Measurements from ENCODE around the gene GCSAML.
"Not testable (repeated sequence)": the region's sequence is repeated elsewhere in the genome, so short reads cannot be mapped to it uniquely, and the experiment has no call there.

Gene GCSAML

DNA sequence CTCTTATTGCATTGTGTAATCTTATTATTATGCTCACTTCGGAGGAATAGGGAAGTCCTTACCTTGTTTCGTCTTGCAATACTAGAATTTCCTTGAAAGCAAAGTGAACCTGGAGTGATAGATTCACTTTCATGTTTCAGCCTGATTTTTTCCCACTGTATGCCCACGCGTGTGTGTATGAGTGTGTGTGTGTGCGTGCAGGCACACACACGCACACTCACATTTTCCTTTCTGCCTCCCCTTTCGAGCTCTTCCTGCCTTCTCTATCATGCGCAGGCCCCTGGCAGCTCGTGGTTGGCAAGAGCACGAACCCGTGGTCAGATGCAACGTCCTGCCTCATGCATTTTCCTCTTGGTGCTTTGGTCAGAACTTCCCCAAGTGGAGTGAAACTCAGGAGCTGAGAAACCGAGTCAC lies at the start of gene GCSAML:
Gene GCSAML, plus strand, starts transcription at position 366 of the 414 bp plus-strand sequence. CDS start 58 bp downstream, outside the sequence.
- no peak for DNase-seq (ENCODE audit: low spot score)

DNA sequence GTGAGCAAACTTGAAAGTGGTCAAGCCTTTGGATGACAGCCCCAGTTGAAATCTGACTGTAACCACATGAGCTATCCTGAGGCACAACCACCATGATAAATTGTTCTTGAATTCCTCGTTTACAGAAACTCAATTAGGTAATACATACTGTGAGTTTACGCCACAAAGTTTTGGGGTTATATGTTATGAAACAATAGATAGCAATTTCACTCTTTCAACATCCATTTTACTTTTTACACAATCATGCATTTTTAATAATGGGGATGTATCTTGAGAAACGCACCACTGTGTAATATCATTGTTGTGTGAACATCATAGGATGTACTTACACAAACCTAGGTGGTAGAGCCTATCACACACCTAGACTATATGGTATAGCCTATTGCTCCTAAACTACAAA lies 48.1 kb upstream of the GCSAML start:
- no peak for DNase-seq (ENCODE audit: low spot score)

DNA sequence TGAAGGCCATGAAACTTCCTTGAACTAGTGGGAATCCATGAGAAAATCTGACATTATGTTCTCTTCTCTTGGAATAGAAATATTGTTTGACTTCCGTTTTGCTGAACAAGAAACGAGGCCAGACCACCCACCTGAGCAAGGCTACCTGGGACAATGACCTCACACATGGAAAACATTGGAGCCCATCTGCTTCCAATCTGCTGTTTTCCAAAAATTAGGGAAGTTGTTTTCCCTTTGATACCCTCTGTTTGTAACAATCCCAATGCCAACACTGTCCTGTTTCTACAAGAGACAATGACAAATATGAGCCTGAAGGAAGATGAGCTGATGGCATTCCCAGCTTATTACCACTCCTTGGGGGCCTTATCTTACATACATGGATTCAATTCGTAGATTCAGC lies 42.1 kb upstream of the GCSAML start:
- no peak for DNase-seq (ENCODE audit: low spot score)

DNA sequence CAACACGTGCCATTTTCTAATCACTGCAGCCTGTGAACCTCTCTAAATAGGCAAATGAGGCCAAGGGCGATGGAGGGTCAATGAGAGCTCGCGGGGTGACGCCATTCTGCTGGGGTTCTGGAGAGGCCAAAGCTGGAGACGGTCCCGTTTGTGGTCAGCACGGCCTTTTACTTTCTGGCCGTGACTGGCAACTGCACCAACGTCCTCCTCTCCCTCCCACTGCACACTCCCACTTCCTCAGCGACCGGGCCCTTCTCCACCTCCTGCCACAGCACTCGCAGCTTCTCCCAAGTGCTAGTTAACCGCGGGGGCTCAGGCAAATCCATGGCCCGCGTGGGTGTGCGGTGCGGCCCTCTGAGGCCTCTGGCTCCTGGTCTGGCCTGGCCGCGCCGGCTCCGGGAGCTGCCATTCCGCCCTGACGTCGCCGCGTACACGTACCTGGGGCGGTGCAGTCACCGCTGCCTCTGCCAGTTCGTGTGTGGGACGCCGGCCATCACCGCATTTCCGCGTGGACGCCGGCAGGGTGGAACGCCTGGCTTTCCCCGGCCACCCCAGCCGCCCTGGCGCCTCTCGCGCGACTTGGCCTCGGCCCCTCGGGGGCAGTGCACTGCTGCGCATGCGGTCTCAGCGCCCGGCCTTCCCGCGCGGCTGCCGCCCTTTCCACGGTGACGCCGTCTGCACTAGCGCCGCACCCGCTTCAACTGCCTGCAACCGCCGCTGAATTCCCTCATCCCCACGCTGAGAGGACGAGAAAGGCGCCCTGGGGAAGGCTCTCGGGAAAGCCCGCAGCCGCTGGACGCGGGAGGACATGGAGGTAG lies 30.9 kb upstream of the GCSAML start:
- DNase-seq (ENCODE audit: low spot score) = no peak

DNA sequence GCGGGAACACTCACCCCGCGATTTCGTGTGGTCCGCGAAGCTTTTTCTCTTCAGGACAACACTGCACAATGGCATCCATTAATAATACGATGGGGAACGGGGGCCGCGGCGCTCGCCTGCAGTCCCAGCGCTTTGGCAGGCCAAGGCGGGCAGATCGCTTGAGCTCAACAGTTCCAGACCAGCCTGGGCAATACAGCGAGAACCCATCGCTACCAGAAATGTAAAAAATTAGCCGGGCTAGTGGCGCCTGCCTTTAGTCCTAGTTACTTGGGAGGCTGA lies 30.4 kb upstream of the GCSAML start:
- no peak for DNase-seq (ENCODE audit: low spot score)

DNA sequence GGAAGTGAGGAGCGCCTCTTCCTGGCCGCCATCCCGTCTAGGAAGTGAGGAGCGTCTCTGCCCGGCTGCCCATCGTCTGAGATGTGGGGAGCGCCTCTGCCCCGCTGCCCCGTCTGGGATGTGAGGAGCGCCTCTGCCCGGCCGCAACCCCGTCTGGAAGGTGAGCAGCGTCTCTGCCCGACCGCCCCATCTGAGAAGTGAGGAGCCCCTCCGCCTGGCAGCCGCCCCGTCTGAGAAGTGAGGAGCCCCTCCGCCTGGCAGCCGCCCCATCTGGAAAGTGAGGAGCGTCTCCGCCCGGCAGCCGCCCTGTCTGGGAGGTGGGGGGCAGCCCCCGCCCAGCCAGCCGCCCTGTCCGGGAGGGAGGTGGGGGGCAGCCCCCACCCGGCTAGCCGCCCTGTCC lies 27.0 kb upstream of the GCSAML start:
- DNase-seq (ENCODE audit: low spot score) = not testable (repeated sequence)

DNA sequence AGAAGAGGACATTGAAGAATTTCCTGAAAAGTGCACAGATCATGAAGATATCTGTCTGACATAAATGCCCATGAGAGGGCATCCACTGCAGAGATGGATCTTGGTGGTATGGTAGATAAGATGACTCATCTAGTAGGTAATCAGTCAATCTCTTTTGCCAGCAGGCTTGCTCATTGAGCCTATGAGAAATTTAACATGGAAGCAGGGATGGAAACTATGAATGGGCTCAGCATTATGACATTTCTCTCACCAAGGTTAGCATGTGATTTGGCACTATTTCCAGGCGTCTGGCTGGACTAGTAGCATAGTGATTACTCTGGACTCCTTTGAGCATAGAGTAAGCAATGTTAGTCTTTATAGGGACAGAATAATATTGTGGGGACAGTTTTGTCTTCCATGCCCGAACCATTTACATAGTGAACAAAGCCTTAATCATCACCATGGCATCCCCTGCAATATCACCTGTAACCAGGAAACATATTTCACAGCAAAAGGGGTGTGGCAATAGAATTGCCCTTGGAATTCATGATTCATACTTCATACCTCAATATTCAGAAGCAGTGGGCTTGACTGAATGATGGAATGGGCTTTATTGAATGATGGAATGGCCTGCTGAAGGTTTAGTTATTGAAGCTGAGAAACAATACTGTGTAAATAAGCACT lies 20.0 kb upstream of the GCSAML start:
- DNase-seq (ENCODE audit: low spot score) = no peak

DNA sequence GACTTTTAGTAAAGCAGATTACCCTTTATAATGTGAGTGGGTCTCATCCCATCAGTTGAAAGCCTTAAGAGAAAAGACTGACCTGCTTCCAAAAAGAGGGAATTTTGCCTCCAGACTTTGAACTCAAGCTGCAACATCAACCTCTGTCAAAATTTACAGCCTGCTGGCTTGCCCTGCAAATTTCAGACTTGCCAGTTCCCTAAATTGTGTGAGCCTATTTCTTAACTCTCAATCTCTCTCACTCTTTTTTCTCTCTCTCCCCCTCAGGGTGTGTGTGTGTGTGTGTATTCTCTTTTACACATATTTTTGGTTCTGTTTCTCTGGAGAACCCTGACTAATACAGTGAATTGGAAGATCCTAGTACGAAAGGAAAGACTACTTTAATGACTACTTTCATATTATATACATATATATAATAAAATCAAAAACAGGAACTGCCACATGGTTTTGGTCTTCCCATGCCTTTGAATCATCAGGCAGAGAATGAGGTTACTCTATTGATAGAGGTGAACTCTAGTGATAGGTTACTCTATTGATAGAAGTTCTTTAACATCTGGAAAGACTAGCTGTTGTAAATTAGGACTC lies 19.1 kb upstream of the GCSAML start:
- DNase-seq (ENCODE audit: low spot score) = no peak

DNA sequence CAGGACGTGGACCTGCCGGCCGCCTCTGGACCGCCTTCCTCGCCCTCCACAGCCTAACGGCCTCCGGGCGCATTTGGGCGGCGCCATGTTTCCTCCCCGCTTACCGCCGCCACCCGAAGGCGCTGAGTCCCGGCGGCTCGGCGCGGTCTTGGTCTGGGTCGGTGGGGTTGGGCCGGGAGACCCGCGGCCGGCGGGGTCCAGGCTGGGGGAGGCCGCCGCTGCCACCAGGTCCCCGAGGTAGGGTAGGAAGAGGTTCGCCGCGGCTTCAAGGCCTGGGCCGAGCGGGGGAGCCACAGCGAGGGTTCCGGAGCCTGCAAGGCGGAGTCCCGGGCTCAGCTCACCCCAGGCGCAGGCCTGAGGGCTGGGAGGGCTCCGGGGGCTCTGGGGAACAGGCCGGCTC lies 18.1 kb upstream of the GCSAML start:
- no peak for DNase-seq (ENCODE audit: low spot score)

DNA sequence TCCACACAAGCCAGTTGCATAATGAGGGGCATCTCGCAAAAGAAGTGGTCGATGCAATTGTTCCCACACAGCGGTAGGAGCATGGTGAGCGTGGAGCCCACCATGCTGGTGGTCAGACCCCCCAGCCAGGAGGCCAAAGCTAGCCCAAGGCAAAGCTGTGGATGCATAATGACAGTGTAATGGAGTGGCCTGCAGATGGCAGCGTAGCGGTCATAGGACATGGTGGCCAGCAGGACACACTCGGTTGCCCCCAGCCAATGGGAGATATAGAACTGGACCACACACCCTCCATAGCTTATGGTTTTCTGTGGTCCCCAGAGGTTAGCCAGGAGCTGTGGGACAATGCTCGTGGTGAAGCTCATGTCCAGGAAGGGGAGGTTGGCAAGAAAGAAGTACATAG lies 17.0 kb upstream of the GCSAML start:
- DNase-seq (ENCODE audit: low spot score) = no peak

DNA sequence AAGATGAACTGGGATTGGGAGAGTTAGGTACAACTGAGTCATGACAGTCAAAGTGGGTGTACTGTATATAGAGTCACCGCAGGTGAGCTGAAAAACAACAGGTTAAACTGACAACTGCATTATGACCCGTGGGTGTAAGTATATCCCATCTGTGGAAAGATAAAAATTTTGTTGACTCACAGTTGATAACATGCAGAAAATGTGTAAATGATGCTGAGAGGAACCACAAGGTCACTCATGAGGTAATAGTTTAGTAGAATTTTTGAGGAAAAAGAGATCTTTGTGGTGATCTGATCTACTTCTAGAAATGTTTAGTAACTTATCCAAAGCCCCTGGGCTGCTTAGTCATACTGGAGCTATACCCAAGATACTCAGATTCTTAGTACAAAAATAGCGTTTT lies 13.5 kb upstream of the GCSAML start:
- no peak for DNase-seq (ENCODE audit: low spot score)

DNA sequence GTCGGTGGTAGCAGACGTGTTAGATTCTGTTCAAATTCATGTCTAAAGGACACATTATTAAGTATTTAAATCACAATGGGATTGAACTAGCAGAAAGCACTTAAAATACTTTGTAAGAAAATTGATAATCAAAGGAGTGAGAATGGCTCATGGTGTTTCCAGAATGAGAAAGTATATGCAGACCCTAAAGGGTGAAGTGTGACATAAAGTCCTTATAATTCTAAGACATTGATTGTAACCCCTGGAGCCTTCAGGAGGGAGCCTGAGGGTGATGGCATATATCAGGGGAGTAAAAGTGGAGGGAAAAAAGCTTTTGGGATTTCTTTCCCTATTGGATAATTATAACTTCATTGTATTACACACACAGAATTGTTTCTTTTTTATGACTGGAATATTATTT lies 12.6 kb upstream of the GCSAML start, which contains the start of gene OR2C3:
Gene OR2C3, minus strand, starts transcription at position 101 of the 400 bp plus-strand sequence. CDS start 3,929 bp downstream, outside the sequence.
- no peak for DNase-seq (ENCODE audit: low spot score)

DNA sequence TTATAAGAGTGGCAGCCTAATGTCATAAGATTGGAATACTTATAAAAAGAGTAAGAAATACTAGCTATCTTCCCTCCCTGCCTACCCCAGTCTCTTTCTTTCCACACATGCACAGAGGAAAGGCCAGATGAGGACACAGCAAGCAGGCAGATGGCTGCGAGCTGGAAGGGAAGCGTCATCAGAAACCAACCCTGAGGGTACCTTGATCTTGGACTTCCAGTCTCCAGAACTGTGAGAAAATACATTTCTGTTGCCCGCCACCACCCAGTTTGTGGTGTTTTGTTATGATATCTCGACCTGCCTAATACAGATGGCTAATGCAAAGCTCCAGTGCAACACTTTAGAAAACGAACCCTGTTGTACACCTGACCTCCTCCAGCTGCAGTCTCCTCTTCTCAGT lies 10.4 kb upstream of the GCSAML start:
- DNase-seq (ENCODE audit: low spot score) = no peak

DNA sequence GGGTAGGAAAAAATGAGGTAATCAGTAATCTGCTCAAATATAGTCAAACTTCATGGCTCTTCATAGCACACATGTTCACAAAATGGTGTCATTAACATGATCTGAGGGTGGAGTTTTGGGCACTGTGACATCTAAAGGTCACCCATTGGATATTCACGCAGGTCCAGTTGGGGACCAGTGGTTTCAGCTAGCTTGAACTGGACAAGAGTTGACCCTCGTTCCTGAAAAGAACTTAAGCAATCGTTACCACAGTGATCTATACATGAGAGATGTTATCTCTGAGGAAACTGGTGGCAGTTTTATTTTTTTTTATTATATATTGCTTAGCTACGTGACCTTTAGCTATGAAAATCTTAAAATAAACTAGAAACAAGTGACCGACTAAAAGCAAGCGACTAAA lies 9.7 kb upstream of the GCSAML start:
- DNase-seq (ENCODE audit: low spot score) = no peak

DNA sequence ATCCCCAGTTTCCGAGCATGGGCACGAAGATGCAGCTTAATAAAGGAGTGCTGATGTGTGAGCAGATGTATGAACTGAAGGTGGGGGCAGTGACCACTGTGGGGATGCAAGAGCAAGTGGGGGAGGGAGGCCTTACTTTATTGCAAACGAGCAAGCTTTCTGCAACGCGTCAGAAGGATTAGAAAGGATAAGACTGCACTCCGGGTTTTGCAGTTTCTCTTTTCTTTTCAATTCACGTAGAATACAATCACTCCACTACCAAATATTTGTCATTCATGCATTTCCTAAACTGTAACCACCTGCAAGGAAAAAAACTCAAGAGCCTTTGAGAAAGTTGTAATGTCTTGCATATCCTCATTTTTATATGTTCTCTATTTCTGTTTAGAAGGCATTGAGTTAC lies 8.4 kb upstream of the GCSAML start:
- no peak for DNase-seq (ENCODE audit: low spot score)

DNA sequence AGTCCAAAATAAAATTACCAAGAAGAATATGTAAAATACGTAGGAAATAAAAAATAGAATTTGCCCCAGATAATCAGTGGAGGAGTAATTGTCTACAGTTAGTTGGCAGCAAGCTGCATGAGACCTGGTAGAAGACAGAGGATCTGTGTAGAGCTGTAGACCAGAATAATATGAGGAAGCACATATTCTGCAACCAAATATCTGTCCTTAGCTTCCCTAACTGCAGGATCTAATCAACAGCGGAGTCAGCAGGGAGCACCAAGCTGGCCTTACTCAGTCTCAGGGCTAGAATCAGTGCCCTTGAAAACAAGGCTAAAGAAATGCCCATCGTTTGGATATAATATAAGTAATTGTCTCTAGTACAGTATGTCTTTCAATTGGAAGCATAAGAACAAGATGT lies 6.1 kb upstream of the GCSAML start:
- DNase-seq (ENCODE audit: low spot score) = no peak

DNA sequence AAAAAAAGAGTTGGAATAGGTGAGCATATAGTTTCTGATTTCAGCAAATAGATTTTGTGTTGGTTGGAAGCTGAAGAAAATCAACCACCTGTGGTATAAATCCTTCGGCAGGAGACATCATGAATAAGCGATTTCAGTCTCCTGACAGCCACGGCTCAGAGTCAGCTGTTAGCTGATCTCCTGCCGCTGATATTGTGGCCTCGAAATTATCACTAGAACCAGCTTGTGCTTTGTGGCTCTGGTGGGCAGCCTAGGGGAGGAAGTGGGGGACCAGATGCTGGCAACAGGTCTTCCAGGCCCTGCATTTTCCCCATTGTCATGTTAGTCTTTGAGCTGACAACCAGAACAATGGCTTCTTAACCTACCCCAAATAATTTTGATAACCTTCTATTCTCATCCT lies 842 bp upstream of the GCSAML start:
- DNase-seq (ENCODE audit: low spot score) = no peak

DNA sequence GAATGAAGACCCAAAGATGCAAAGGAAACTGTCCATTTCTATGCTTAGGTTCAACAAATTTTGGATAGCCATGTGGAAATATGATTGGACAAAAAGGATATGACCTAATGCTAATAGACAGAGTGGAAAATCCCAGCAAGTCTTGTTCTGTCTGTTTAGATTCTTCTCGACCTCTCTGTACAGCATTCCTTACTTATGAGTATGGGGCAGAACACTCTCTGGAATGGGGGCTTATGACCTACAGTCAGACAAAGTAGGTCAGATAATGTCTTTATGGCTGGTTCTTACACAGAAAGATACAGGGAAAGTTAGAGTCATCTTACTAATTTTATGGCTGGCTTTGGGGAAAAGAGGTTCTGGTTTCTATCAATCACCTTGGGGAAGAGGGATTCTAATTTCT lies 2.8 kb downstream of the GCSAML start:
- no peak for DNase-seq (ENCODE audit: low spot score)

DNA sequence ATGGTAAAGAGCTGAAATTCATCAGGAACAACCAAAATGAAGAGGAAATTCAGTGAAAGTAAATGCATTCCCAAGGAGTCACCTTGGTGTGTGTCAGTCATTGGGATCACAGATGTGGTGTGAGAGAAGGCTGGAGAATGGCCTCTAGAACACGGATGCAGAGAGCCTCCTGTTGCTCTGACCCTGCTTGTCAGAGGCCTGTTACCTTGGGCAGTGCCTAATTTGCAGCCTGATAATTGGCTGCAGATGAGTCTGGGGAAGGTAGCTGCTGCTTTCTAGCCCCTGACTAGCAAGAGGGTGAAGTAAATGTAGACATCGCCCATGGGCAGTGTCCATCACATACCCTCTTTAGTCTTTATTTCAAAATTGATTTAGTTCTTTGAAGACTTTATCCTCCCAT lies 3.3 kb downstream of the GCSAML start:
- no peak for DNase-seq (ENCODE audit: low spot score)

DNA sequence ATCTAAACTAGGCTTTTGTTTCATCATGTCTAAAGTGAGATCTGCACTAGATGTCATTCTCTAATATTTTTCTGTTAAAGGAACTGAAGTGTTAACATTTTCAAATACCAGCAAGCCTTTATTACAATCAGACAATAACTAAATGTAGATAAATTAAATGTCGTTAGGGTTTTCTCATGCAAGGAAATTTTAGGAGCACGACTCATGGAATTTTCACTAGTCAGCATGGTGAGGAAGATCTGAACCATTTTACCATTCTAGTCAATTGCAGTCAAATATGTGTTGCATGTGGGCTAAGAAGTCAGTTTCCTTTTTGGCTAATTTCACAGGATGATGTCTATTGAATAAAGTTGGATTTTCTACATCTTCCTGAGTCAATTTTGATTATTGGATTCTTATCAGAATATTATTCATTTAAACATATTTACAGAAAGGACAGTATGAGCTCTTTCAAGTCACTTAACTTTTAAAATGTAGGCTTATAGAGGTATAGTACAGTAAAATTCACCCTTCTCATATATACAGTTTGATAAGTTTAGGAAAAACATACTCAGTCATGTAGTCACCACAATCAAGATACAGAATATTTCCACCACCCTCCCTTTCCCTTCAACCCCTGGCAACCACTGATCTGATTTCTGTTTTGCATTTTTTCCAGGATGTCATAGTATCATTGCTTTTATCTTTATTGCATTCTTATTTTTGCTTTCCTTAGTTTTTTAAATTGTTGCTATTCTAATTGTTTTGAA lies 9.2 kb downstream of the GCSAML start:
- DNase-seq (ENCODE audit: low spot score) = no peak

DNA sequence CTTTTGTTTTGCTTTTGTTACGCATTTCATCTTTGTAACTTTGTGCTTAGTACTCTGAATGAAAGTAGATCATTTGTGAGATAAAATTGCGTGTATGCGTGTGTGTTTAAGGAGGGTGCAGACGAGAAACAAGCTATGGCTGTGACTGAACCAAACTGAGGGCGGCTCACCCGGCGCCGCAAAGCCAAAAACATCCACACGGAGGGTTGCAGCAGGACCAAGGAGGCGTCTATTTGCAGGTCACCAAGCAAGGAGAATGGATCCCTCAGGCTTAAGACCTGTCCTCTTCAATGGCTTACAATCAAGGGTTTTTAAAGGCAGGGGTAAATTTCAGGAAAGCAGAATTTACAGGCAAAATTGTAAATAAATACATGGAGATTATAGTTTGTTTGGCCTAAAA lies 12.8 kb downstream of the GCSAML start:
- no peak for DNase-seq (ENCODE audit: low spot score)

DNA sequence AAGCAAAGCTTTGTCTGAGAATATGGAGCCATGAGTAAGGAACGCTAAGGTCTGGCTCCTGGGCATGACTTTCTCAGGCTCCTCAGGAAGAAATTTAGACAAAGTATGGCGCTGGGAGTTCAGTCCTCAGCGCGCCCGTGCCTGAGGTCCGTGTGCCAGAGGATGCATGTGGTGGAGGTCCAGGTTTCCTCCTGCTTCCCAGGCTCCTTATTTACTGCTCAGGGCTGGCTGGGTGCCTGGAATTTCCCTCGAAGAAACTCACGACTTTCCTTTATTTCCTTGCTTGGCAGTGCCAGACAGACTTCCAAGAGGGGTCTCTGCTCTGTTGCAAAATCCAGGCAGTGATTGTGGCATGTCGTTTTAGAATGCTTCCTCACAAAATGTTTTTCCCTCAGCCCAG lies 13.3 kb downstream of the GCSAML start:
- DNase-seq (ENCODE audit: low spot score) = no peak

DNA sequence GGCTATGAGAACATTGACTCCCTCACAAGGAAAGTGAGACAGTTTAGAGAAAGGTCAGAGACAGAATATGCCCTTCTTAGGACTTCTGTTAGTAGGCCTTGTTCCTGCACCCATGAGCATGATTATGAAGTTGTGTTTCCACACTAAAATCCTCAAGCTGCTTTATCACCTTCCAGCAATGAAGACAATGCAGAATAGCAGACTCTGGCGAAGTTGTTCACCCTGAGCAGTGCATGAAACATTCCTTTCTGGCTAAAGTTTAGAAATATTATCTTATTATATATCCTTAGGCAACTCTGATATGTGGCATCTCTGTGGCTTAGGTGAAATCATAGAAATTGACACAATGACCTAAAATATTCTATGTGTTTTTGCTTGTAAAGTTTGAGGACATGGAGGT lies 25.3 kb downstream of the GCSAML start:
- DNase-seq (ENCODE audit: low spot score) = no peak

Measured in AG08396 (cell line).